Stimulated activated CD4-positive, alpha-beta T cell treated with anti-CD3 and anti-CD28 coated beads, Interleukin-15, amount 100 ng/mL, for 48 hours (primary cell): ENCODE data around the gene DNAH5.
"Not testable (repeated sequence)": the region's sequence is repeated elsewhere in the genome, so short reads cannot be mapped to it uniquely, and the experiment has no call there.

Experiments used
- DNase-seq, 2 donors: peaks; one replicate each; pipeline ENCODE4 v3.0.0-alpha.2; 2020; ENCODE audit warnings: low read depth in 2 of 2

DNAH5 gene

GRCh38 chr5:13843175-13843846, 101.2 kb downstream of the DNAH5 start:
- no peak for DNase-seq

- no peak for DNase-seq
These were observed 111.0 kb downstream of the DNAH5 start for GRCh38 chr5:13833440-13833839.

- no peak for DNase-seq
These were observed 113.1 kb downstream of the DNAH5 start for GRCh38 chr5:13831351-13831750.

GRCh38 chr5:13830536-13830935, 114.0 kb downstream of the DNAH5 start:
- DNase-seq: no peak

GRCh38 chr5:13821366-13821765, 123.1 kb downstream of the DNAH5 start:
- DNase-seq: no peak

GRCh38 chr5:13816126-13816525, 128.4 kb downstream of the DNAH5 start:
- DNase-seq: no peak

GRCh38 chr5:13814301-13814700, 130.2 kb downstream of the DNAH5 start:
- DNase-seq: no peak

GRCh38 chr5:13809921-13810320, 134.6 kb downstream of the DNAH5 start:
- DNase-seq: no peak

- no peak for DNase-seq
These were observed 140.2 kb downstream of the DNAH5 start for GRCh38 chr5:13804336-13804735.

- DNase-seq: not testable (repeated sequence)
These were observed 145.9 kb downstream of the DNAH5 start for GRCh38 chr5:13798569-13798968.

- no peak for DNase-seq
These were observed 158.6 kb downstream of the DNAH5 start for GRCh38 chr5:13785781-13786415.

- DNase-seq: no peak
These were observed 160.8 kb downstream of the DNAH5 start for GRCh38 chr5:13783726-13784125.

GRCh38 chr5:13780081-13780480, 164.4 kb downstream of the DNAH5 start:
- DNase-seq: no peak

- no peak for DNase-seq
These were observed 170.8 kb downstream of the DNAH5 start for GRCh38 chr5:13773649-13774048.

GRCh38 chr5:13771011-13771571, 173.4 kb downstream of the DNAH5 start:
- DNase-seq: no peak

GRCh38 chr5:13766236-13766635, 178.3 kb downstream of the DNAH5 start:
- DNase-seq: no peak

GRCh38 chr5:13763719-13764118, 180.8 kb downstream of the DNAH5 start:
- DNase-seq: no peak

- no peak for DNase-seq
These were observed 194.7 kb downstream of the DNAH5 start for GRCh38 chr5:13749766-13750165.

GRCh38 chr5:13746026-13746425, 198.5 kb downstream of the DNAH5 start:
- no peak for DNase-seq

- no peak for DNase-seq
These were observed 199.0 kb downstream of the DNAH5 start for GRCh38 chr5:13745508-13745907.

- no peak for DNase-seq
These were observed 204.0 kb downstream of the DNAH5 start for GRCh38 chr5:13740471-13740870.

- no peak for DNase-seq
These were observed 205.0 kb downstream of the DNAH5 start for GRCh38 chr5:13739479-13739878.

- DNase-seq: no peak
These were observed 208.8 kb downstream of the DNAH5 start for GRCh38 chr5:13735691-13736090.
